Muscle layer of colon (tissue), 2 donors: Measurements from ENCODE around the gene ZMIZ1.

Experiments
- H3K27ac ChIP-seq: one replicate; pipeline ENCODE4 v1.7.0; 2013; ENCODE audit warnings: low read depth, mild to moderate bottlenecking, low read length, moderate library complexity
- H3K27me3 ChIP-seq, 2 donors: one replicate each; pipeline ENCODE4 v1.7.0; 2013; ENCODE audit warnings: low read length in 2 of 2, mild to moderate bottlenecking in 2 of 2; ENCODE audit not compliant: insufficient read depth in 2 of 2, control insufficient read depth in 1 of 2
- H3K36me3 ChIP-seq: one replicate; pipeline ENCODE4 v1.7.0; 2013; ENCODE audit warnings: mild to moderate bottlenecking, low read length; ENCODE audit not compliant: insufficient read depth
- H3K4me1 ChIP-seq: one replicate; pipeline ENCODE4 v1.7.0; 2013; ENCODE audit warnings: mild to moderate bottlenecking, low read length; ENCODE audit not compliant: insufficient read depth
- H3K4me3 ChIP-seq, 2 donors: one replicate each; pipeline ENCODE4 v1.7.0; 2013; ENCODE audit warnings: low read length in 2 of 2, low read depth in 1 of 2, mild to moderate bottlenecking in 1 of 2, moderate library complexity in 1 of 2
- H3K9ac ChIP-seq: one replicate; pipeline ENCODE4 v1.7.0; 2013; ENCODE audit warnings: low read length
- H3K9me3 ChIP-seq: one replicate; pipeline ENCODE4 v1.7.0; 2013; ENCODE audit warnings: mild to moderate bottlenecking, low read length
- donor health status: abdominal sarcoma.
- donor health status: Adenocarcinoma of cecum.

Gene ZMIZ1

GRCh38 chr10:79223091-79224048 lies 154.6 kb downstream of the ZMIZ1 start:
- H3K4me3 ChIP-seq = peak overlapping the region in 1 of 2 donors; percentile 25
- no peaks in the 10 kb centered on the region for H3K9me3 ChIP-seq
- peak overlapping the region; percentile 47 for H3K9ac ChIP-seq
- H3K36me3 ChIP-seq = peaks cover 8% of the 10 kb centered on the region
- peak overlapping the region; percentile 95 for H3K27ac ChIP-seq
- H3K4me1 ChIP-seq = peaks cover 89% of the 10 kb centered on the region
- no peaks in the 10 kb centered on the region for H3K27me3 ChIP-seq

- H3K4me1 ChIP-seq = peaks cover 89% of the 10 kb centered on the region
- H3K27me3 ChIP-seq = no peaks in the 10 kb centered on the region
- H3K4me3 ChIP-seq = no peak overlapping the region
- H3K27ac ChIP-seq = peak overlapping the region; percentile 95
- no peaks in the 10 kb centered on the region for H3K9me3 ChIP-seq
- H3K36me3 ChIP-seq = peaks cover 19% of the 10 kb centered on the region
- no peak overlapping the region for H3K9ac ChIP-seq
Measured at GRCh38 chr10:79224263-79224949, 155.6 kb downstream of the ZMIZ1 start.

GRCh38 chr10:79224992-79225391 lies 156.2 kb downstream of the ZMIZ1 start:
- no peaks in the 10 kb centered on the region for H3K27me3 ChIP-seq
- no peak overlapping the region for H3K9ac ChIP-seq
- H3K4me1 ChIP-seq = peaks cover 89% of the 10 kb centered on the region
- peak overlapping the region; percentile 95 for H3K27ac ChIP-seq
- no peak overlapping the region for H3K4me3 ChIP-seq
- peaks cover 24% of the 10 kb centered on the region for H3K36me3 ChIP-seq
- H3K9me3 ChIP-seq = no peaks in the 10 kb centered on the region

GRCh38 chr10:79226391-79227245 lies 157.9 kb downstream of the ZMIZ1 start:
- Histone ChIP-seq H3K36me3 (peaks cover 27% of the 10 kb centered on the region), H3K27me3 (no peaks in the 10 kb centered on the region), H3K27ac (no peak overlapping the region), H3K9ac (no peak overlapping the region), H3K9me3 (no peaks in the 10 kb centered on the region), H3K4me3 (no peak overlapping the region), H3K4me1 (peaks cover 78% of the 10 kb centered on the region)

GRCh38 chr10:79229071-79229541 lies 160.3 kb downstream of the ZMIZ1 start:
- H3K36me3 ChIP-seq = peaks cover 37% of the 10 kb centered on the region

GRCh38 chr10:79229830-79230327 lies 161.1 kb downstream of the ZMIZ1 start:
- Histone ChIP-seq H3K27ac (no peak overlapping the region), H3K36me3 (peaks cover 37% of the 10 kb centered on the region), H3K9ac (no peak overlapping the region), H3K9me3 (no peaks in the 10 kb centered on the region), H3K27me3 (no peaks in the 10 kb centered on the region), H3K4me1 (peaks cover 67% of the 10 kb centered on the region), H3K4me3 (no peak overlapping the region)

More at GRCh38 chr10:79229071-79229541, 160.3 kb downstream of the ZMIZ1 start:
- H3K4me3 ChIP-seq = no peak overlapping the region
- no peak overlapping the region for H3K9ac ChIP-seq
- no peak overlapping the region for H3K27ac ChIP-seq
- H3K9me3 ChIP-seq = no peaks in the 10 kb centered on the region
- H3K27me3 ChIP-seq = no peaks in the 10 kb centered on the region
- peaks cover 67% of the 10 kb centered on the region for H3K4me1 ChIP-seq

- Histone ChIP-seq H3K4me3 (no peak overlapping the region), H3K27me3 (no peaks in the 10 kb centered on the region), H3K36me3 (peaks cover 37% of the 10 kb centered on the region), H3K27ac (no peak overlapping the region), H3K4me1 (peaks cover 67% of the 10 kb centered on the region), H3K9ac (no peak overlapping the region), H3K9me3 (no peaks in the 10 kb centered on the region)
Measured at GRCh38 chr10:79230328-79230830, 161.6 kb downstream of the ZMIZ1 start.

GRCh38 chr10:79230850-79231249 lies 162.1 kb downstream of the ZMIZ1 start:
- H3K4me1 ChIP-seq = peaks cover 67% of the 10 kb centered on the region
- H3K9ac ChIP-seq = no peak overlapping the region
- H3K4me3 ChIP-seq = no peak overlapping the region
- peaks cover 37% of the 10 kb centered on the region for H3K36me3 ChIP-seq
- no peak overlapping the region for H3K27ac ChIP-seq
- H3K27me3 ChIP-seq = no peaks in the 10 kb centered on the region
- no peaks in the 10 kb centered on the region for H3K9me3 ChIP-seq

- H3K27ac ChIP-seq = no peak overlapping the region
- H3K27me3 ChIP-seq = no peaks in the 10 kb centered on the region
- H3K4me3 ChIP-seq = no peak overlapping the region
- H3K4me1 ChIP-seq = peaks cover 67% of the 10 kb centered on the region
- H3K9ac ChIP-seq = no peak overlapping the region
- peaks cover 35% of the 10 kb centered on the region for H3K36me3 ChIP-seq
- H3K9me3 ChIP-seq = no peaks in the 10 kb centered on the region
Measured at GRCh38 chr10:79231908-79232307, 163.1 kb downstream of the ZMIZ1 start.

GRCh38 chr10:79232864-79233263 lies 164.1 kb downstream of the ZMIZ1 start:
- peaks cover 30% of the 10 kb centered on the region for H3K36me3 ChIP-seq

More at GRCh38 chr10:79232864-79233263, 164.1 kb downstream of the ZMIZ1 start:
- H3K9me3 ChIP-seq = no peaks in the 10 kb centered on the region
- H3K27me3 ChIP-seq = no peaks in the 10 kb centered on the region
- H3K4me3 ChIP-seq = no peak overlapping the region
- no peak overlapping the region for H3K9ac ChIP-seq
- no peak overlapping the region for H3K27ac ChIP-seq
- H3K4me1 ChIP-seq = peaks cover 72% of the 10 kb centered on the region
